T-helper 9 cell (primary cell): ENCODE results near the gene CDC26.
"Not testable (repeated sequence)": the region's sequence is repeated elsewhere in the genome, so short reads cannot be mapped to it uniquely, and the experiment has no call there.

Experiments used
- DNase-seq: peaks from one replicate; pipeline ENCODE4 v3.0.0-alpha.2; 2020

CDC26 gene

GRCh38 chr9:113293285-113293878 is 18.0 kb upstream of the CDC26 start:
- no peak for DNase-seq

- DNase-seq = no peak
These were observed 14.8 kb upstream of the CDC26 start for GRCh38 chr9:113290052-113290607.

- no peak for DNase-seq
These were observed 13.7 kb upstream of the CDC26 start for GRCh38 chr9:113289091-113289490.

GRCh38 chr9:113281356-113281755 is 6.0 kb upstream of the CDC26 start:
- no peak for DNase-seq

- no peak for DNase-seq
These were observed 3.5 kb upstream of the CDC26 start for GRCh38 chr9:113278840-113279239.

GRCh38 chr9:113274474-113275156 is 757 bp downstream of the CDC26 start:
- DNase-seq = no peak

GRCh38 chr9:113269871-113270270 is 5.5 kb downstream of the CDC26 start:
- DNase-seq = no peak

- no peak for DNase-seq
These were observed 6.0 kb downstream of the CDC26 start for GRCh38 chr9:113269355-113269754.

- DNase-seq = no peak
These were observed 7.3 kb downstream of the CDC26 start for GRCh38 chr9:113267911-113268566.

- DNase-seq = no peak
These were observed 9.2 kb downstream of the CDC26 start for GRCh38 chr9:113266174-113266573.

- no peak for DNase-seq
These were observed 13.3 kb downstream of the CDC26 start for GRCh38 chr9:113261917-113262671.

- no peak for DNase-seq
These were observed 17.1 kb downstream of the CDC26 start for GRCh38 chr9:113258282-113258681.

- no peak for DNase-seq
These were observed 17.5 kb downstream of the CDC26 start for GRCh38 chr9:113257863-113258262.

GRCh38 chr9:113255438-113255837 is 19.9 kb downstream of the CDC26 start:
- no peak for DNase-seq

- DNase-seq = no peak
These were observed 20.4 kb downstream of the CDC26 start for GRCh38 chr9:113254991-113255390.

GRCh38 chr9:113250807-113251206 is 24.6 kb downstream of the CDC26 start:
- no peak for DNase-seq

- DNase-seq = not testable (repeated sequence)
These were observed 25.7 kb downstream of the CDC26 start for GRCh38 chr9:113249661-113250060.

GRCh38 chr9:113247640-113248039 is 27.7 kb downstream of the CDC26 start:
- no peak for DNase-seq

GRCh38 chr9:113246928-113247327 is 28.4 kb downstream of the CDC26 start:
- DNase-seq = no peak

- no peak for DNase-seq
These were observed 29.5 kb downstream of the CDC26 start for GRCh38 chr9:113245894-113246293.

- DNase-seq = no peak
These were observed 30.8 kb downstream of the CDC26 start for GRCh38 chr9:113244556-113244955.

GRCh38 chr9:113241161-113241560 is 34.2 kb downstream of the CDC26 start:
- no peak for DNase-seq

- DNase-seq = no peak
These were observed 36.5 kb downstream of the CDC26 start for GRCh38 chr9:113238859-113239232.
